HepG2 (cell line): Measurements from ENCODE around the gene DHX16. TPM values are rescaled to one million over a fixed set of nuclear protein-coding genes. Genes with fewer than 3 reads are reported as not detected.

ENCODE experiments used
- AGO1 ChIP-seq: fragments of 200-400 bp; formaldehyde crosslinking; IDR thresholded peaks from 2 replicates; pipeline ENCODE4 v1.6.1; 2017; ENCODE audit warnings: mild to moderate bottlenecking, low read depth, low read length, moderate library complexity; ENCODE audit not compliant: poor library complexity, severe bottlenecking
- CHD4 ChIP-seq: fragments of 200-600 bp; sonication (generic); IDR thresholded peaks from 2 replicates; pipeline ENCODE4 v1.7.0; 2017; ENCODE audit warnings: mild to moderate bottlenecking, low read length, borderline replicate concordance
- CREM ChIP-seq, 2 experiments: sonication (generic) in 1 of 2; formaldehyde crosslinking in 1 of 2; IDR thresholded peaks; 2 replicates each; pipeline versions ENCODE4 v1.4.0 to v1.6.1; 2016 to 2020; ENCODE audit warnings: antibody characterized with exemption in 1 of 2, mild to moderate bottlenecking in 1 of 2, missing genetic modification reagents in 1 of 2
- FOXO1 ChIP-seq: sonication (generic); formaldehyde crosslinking; IDR thresholded peaks from 2 replicates; pipeline ENCODE4 v1.4.0; 2020; ENCODE audit warnings: missing genetic modification reagents
- MIER2 ChIP-seq: IDR thresholded peaks from 2 replicates; pipeline ENCODE4 v1.6.1; 2016; ENCODE audit warnings: missing biosample characterization, missing genetic modification reagents
- NAIF1 ChIP-seq: sonication (generic); formaldehyde crosslinking; IDR thresholded peaks from 2 replicates; pipeline ENCODE4 v1.5.0; 2020; ENCODE audit warnings: mild to moderate bottlenecking, missing genetic modification reagents, borderline replicate concordance
- POLR2AphosphoS2 ChIP-seq: IDR thresholded peaks from 2 replicates; pipeline ENCODE4 v1.6.1; 2011; ENCODE audit warnings: low read depth, low read length, improper control_type of control experiment
- ZHX1 ChIP-seq: sonication (generic); formaldehyde crosslinking; IDR thresholded peaks from 2 replicates; pipeline ENCODE4 v1.8.1; 2022; ENCODE audit warnings: low read depth, mild to moderate bottlenecking, missing genetic modification reagents
- ZNF484 ChIP-seq: sonication (generic); formaldehyde crosslinking; IDR thresholded peaks from 2 replicates; pipeline ENCODE4 v1.5.1; 2020; ENCODE audit warnings: mild to moderate bottlenecking, low read depth, missing genetic modification reagents, borderline replicate concordance
- ZNF564 ChIP-seq: sonication (generic); formaldehyde crosslinking; IDR thresholded peaks from 2 replicates; pipeline ENCODE4 v1.8.1; 2023; ENCODE audit warnings: mild to moderate bottlenecking, missing genetic modification reagents
- ZNF687 ChIP-seq: sonication (generic); formaldehyde crosslinking; IDR thresholded peaks from 2 replicates; pipeline ENCODE4 v1.5.1; 2020; ENCODE audit warnings: mild to moderate bottlenecking, missing genetic modification reagents, moderate library complexity
- ZNF891 ChIP-seq: sonication (generic); formaldehyde crosslinking; IDR thresholded peaks from 2 replicates; pipeline ENCODE4 v1.5.0; 2020; ENCODE audit warnings: mild to moderate bottlenecking, missing genetic modification reagents
- polyA plus RNA-seq, 8 experiments: library from polyadenylated mRNA; depleted of rRNA in 3 of 8; stranded (reverse) in 7 of 8; unstranded in 1 of 8; fragments of >200 nt; fragmentation: Illumina TruSeq in 4 of 8; extraction: Trizol in 4 of 8; gene quantifications; 2 replicates each; pipeline versions ENCODE4 v1.2.1 to v1.2.3, GENCODE V29; 2011 to 2016; ENCODE audit warnings: low read depth in 4 of 8, missing spikeins in 1 of 8, mixed read lengths in 1 of 8; ENCODE audit not compliant: insufficient read depth in 1 of 8
- total RNA-seq, 5 experiments: library from RNA; depleted of rRNA; stranded (reverse); fragments of >200 nt; fragmentation: Illumina TruSeq; extraction: Trizol; gene quantifications; 2 replicates each; pipeline ENCODE4 v1.2.3, GENCODE V29; 2016; ENCODE audit warnings: low read depth in 1 of 5
- TF ChIP-seq, protein P1 (sequence below): sonication (generic); formaldehyde crosslinking; IDR thresholded peaks from 2 replicates; pipeline ENCODE4 v1.4.0; 2020; ENCODE audit warnings: missing genetic modification reagents

Gene DHX16
- total and polyA plus RNA-seq, 2 of the 13 experiments (the other 11 are each of a cell fraction or from before 2014, with no cell fraction given) = 57.0 to 58.5 TPM

GRCh38 chr6:30686908-30687658, 14.3 kb upstream of the DHX16 start (continued):
- TF ChIP-seq ZNF687 = peak; percentile 80
- TF ChIP-seq ZNF564 (CRISPR knock-in tag) = no peak
- TF ChIP-seq AGO1 = peak; percentile 78
- no peak for TF ChIP-seq ZNF891 (CRISPR knock-in tag)
- TF ChIP-seq MIER2 (CRISPR knock-in tag) = no peak
- TF ChIP-seq, protein P1, sequence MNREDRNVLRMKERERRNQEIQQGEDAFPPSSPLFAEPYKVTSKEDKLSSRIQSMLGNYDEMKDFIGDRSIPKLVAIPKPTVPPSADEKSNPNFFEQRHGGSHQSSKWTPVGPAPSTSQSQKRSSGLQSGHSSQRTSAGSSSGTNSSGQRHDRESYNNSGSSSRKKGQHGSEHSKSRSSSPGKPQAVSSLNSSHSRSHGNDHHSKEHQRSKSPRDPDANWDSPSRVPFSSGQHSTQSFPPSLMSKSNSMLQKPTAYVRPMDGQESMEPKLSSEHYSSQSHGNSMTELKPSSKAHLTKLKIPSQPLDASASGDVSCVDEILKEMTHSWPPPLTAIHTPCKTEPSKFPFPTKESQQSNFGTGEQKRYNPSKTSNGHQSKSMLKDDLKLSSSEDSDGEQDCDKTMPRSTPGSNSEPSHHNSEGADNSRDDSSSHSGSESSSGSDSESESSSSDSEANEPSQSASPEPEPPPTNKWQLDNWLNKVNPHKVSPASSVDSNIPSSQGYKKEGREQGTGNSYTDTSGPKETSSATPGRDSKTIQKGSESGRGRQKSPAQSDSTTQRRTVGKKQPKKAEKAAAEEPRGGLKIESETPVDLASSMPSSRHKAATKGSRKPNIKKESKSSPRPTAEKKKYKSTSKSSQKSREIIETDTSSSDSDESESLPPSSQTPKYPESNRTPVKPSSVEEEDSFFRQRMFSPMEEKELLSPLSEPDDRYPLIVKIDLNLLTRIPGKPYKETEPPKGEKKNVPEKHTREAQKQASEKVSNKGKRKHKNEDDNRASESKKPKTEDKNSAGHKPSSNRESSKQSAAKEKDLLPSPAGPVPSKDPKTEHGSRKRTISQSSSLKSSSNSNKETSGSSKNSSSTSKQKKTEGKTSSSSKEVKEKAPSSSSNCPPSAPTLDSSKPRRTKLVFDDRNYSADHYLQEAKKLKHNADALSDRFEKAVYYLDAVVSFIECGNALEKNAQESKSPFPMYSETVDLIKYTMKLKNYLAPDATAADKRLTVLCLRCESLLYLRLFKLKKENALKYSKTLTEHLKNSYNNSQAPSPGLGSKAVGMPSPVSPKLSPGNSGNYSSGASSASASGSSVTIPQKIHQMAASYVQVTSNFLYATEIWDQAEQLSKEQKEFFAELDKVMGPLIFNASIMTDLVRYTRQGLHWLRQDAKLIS = no peak
- no peak for TF ChIP-seq CREM (IDR thresholded peaks at IDR 0.05)
- TF ChIP-seq CREM (CRISPR knock-in tag; IDR thresholded peaks at IDR 0.05) = no peak
- no peak for TF ChIP-seq ZNF484
- TF ChIP-seq NAIF1 (CRISPR knock-in tag) = no peak
- no peak for TF ChIP-seq FOXO1
- TF ChIP-seq POLR2AphosphoS2 = no peak
- TF ChIP-seq ZHX1 = no peak
- no peak for TF ChIP-seq CHD4
